Airway epithelial cell (primary cell): ENCODE results near the gene GNAQ. TPM values are rescaled to one million over a fixed set of nuclear protein-coding genes. Genes with fewer than 3 reads are reported as not detected.

Experiments used
- total RNA-seq: library from RNA; depleted of rRNA; stranded (reverse); fragments of >200 nt; gene quantifications from 2 replicates; pipeline ENCODE4 v1.2.3, GENCODE V29; 2015

Gene GNAQ
- 18.6 and 19.9 TPM in 2 replicates for total RNA-seq

GRCh38 chr9:78031444-78031892 is at the start of gene GNAQ:
GNAQ (minus strand) TSS chr9:78031811; CDS start chr9:78031235, 576 bp downstream.

Other genes starting within 250 kb of the GNAQ start
- 10.4 and 19.3 TPM in 2 replicates for gene CEP78, start 204.3 kb upstream of the GNAQ start, total RNA-seq